Progenitor cell of endocrine pancreas (in vitro differentiated cells): ENCODE measurements around the gene UBE2G2. TPM values are rescaled to one million over a fixed set of nuclear protein-coding genes. Genes with fewer than 3 reads are reported as not detected.

ENCODE experiments used
- DNase-seq: peaks from one replicate; pipeline ENCODE4 v3.0.0; 2021; ENCODE audit warnings: low spot score; ENCODE audit not compliant: unreplicated experiment
- H3K27ac Mint-ChIP-seq: 2 replicates; pipeline ENCODE4 v1.8.0; 2021; ENCODE audit warnings: mild to moderate bottlenecking, moderate library complexity, mixed read lengths
- H3K27me3 Mint-ChIP-seq: 2 replicates; pipeline ENCODE4 v1.8.0; 2021; ENCODE audit warnings: mixed read lengths
- H3K36me3 Mint-ChIP-seq: 2 replicates; pipeline ENCODE4 v1.8.0; 2022; ENCODE audit warnings: mixed read lengths; ENCODE audit not compliant: insufficient read depth
- H3K4me1 Mint-ChIP-seq: 2 replicates; pipeline ENCODE4 v1.8.0; 2021; ENCODE audit warnings: low read depth, mixed read lengths
- H3K4me3 Mint-ChIP-seq: 2 replicates; pipeline ENCODE4 v1.8.0; 2021; ENCODE audit warnings: low read depth, mild to moderate bottlenecking, moderate library complexity, mixed read lengths
- H3K9me3 Mint-ChIP-seq: 2 replicates; pipeline ENCODE4 v1.8.0; 2021; ENCODE audit warnings: low read depth, mixed read lengths
- total RNA-seq: library from RNA; stranded (reverse); gene quantifications from 2 replicates; pipeline ENCODE4 v1.2.1, GENCODE V29; 2021
- TF ChIP-seq, protein P1 (sequence below): fragments of 200-600 bp; sonication (generic); IDR thresholded peaks from one replicate; pipeline ENCODE4 v1.5.0; 2021; ENCODE audit warnings: antibody characterized with exemption, mild to moderate bottlenecking; ENCODE audit not compliant: unreplicated experiment

The UBE2G2 gene
- total RNA-seq, 1 donor from 2014 or later, result 78.7 TPM

- H3K27me3 Mint-ChIP-seq, result peaks cover 53% of the 10 kb centered on the region
- peak overlapping the region; percentile 40 for H3K4me3 Mint-ChIP-seq
- TF ChIP-seq, protein P1, sequence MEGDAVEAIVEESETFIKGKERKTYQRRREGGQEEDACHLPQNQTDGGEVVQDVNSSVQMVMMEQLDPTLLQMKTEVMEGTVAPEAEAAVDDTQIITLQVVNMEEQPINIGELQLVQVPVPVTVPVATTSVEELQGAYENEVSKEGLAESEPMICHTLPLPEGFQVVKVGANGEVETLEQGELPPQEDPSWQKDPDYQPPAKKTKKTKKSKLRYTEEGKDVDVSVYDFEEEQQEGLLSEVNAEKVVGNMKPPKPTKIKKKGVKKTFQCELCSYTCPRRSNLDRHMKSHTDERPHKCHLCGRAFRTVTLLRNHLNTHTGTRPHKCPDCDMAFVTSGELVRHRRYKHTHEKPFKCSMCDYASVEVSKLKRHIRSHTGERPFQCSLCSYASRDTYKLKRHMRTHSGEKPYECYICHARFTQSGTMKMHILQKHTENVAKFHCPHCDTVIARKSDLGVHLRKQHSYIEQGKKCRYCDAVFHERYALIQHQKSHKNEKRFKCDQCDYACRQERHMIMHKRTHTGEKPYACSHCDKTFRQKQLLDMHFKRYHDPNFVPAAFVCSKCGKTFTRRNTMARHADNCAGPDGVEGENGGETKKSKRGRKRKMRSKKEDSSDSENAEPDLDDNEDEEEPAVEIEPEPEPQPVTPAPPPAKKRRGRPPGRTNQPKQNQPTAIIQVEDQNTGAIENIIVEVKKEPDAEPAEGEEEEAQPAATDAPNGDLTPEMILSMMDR, result no peak
- H3K4me1 Mint-ChIP-seq, result peaks cover 7% of the 10 kb centered on the region
- DNase-seq, result no peak
- H3K27ac Mint-ChIP-seq, result peak overlapping the region; percentile 5
- no peaks in the 10 kb centered on the region for H3K9me3 Mint-ChIP-seq
- H3K36me3 Mint-ChIP-seq, result no peaks in the 10 kb centered on the region
These were observed 78.9 kb downstream of the UBE2G2 start for GRCh38 chr21:44722731-44723130.

- H3K4me3 Mint-ChIP-seq, result no peak overlapping the region
- peaks cover 7% of the 10 kb centered on the region for H3K4me1 Mint-ChIP-seq
- DNase-seq, result no peak
- no peak overlapping the region for H3K27ac Mint-ChIP-seq
- H3K36me3 Mint-ChIP-seq, result no peaks in the 10 kb centered on the region
- TF ChIP-seq, protein P1, result no peak
- no peaks in the 10 kb centered on the region for H3K9me3 Mint-ChIP-seq
- peaks cover 49% of the 10 kb centered on the region for H3K27me3 Mint-ChIP-seq
These were observed 81.5 kb downstream of the UBE2G2 start for GRCh38 chr21:44720170-44720569.

Other genes with a start within 250 kb of the UBE2G2 start
- not detected in 2 replicates for gene KRTAP10-3, start 243.0 kb downstream of the UBE2G2 start, total RNA-seq
- gene KRTAP10-4, start 228.1 kb downstream of the UBE2G2 start, total RNA-seq, result not detected in 2 replicates
- not detected in 2 replicates for gene KRTAP10-5, start 221.2 kb downstream of the UBE2G2 start, total RNA-seq
- gene KRTAP10-6, start 209.3 kb downstream of the UBE2G2 start, total RNA-seq, result not detected in 2 replicates
- not detected in 2 replicates for gene KRTAP10-7, start 201.2 kb downstream of the UBE2G2 start, total RNA-seq
- not detected in 2 replicates for gene KRTAP10-8, start 189.7 kb downstream of the UBE2G2 start, total RNA-seq
- gene KRTAP10-9, start 174.7 kb downstream of the UBE2G2 start, total RNA-seq, result not detected in 2 replicates
- gene KRTAP10-10, start 164.5 kb downstream of the UBE2G2 start, total RNA-seq, result not detected in 2 replicates
- gene KRTAP10-11, start 155.4 kb downstream of the UBE2G2 start, total RNA-seq, result not detected in 2 replicates
- not detected in 2 replicates for gene KRTAP12-4, start 147.2 kb downstream of the UBE2G2 start, total RNA-seq
- not detected in 2 replicates for gene KRTAP12-3, start 143.9 kb downstream of the UBE2G2 start, total RNA-seq
- gene KRTAP12-2, start 134.9 kb downstream of the UBE2G2 start, total RNA-seq, result not detected in 2 replicates
- not detected in 2 replicates for gene KRTAP12-1, start 119.7 kb downstream of the UBE2G2 start, total RNA-seq
- gene KRTAP10-12, start 104.6 kb downstream of the UBE2G2 start, total RNA-seq, result not detected in 2 replicates
- not detected in 2 replicates for gene TSPEAR, start 90.2 kb downstream of the UBE2G2 start, total RNA-seq
- gene SUMO3, start 16.2 kb upstream of the UBE2G2 start, total RNA-seq, result 65.0 and 73.5 TPM in 2 replicates
- gene PTTG1IP, start 71.9 kb upstream of the UBE2G2 start, total RNA-seq, result 221 and 226 TPM in 2 replicates
- 0.41 and 0.47 TPM in 2 replicates for gene ITGB2, start 119.1 kb upstream of the UBE2G2 start, total RNA-seq
- gene SLX9, start 138.2 kb upstream of the UBE2G2 start, total RNA-seq, result 33.1 and 36.0 TPM in 2 replicates